ENCODE data around the gene HACD2.

Gene HACD2

DNA sequence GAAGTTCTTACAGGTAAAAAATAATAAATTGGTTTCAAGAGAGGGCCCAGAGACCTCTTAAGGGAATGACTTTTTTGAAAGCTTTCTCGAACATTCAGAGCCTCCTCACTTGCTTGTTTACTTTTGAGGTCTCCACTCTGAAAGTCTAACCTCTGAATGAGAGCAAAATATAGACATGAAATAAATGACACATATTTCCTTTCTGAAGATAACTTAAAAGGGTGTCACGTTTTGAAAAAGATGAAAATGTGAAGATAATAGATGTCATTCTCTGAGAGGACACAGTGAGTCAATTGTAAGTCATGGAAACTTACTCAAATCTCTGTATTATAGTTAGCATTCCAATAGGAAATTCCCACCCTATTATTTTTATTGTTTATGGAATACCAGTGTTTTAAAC is 44.6 kb downstream of the HACD2 start:
- no peak overlapping the region for H3K4me3 ChIP-seq (ENCODE audit: low read depth, low read length)
- TF ChIP-seq, protein P1, sequence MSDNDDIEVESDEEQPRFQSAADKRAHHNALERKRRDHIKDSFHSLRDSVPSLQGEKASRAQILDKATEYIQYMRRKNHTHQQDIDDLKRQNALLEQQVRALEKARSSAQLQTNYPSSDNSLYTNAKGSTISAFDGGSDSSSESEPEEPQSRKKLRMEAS (IDR thresholded peaks at IDR 0.05; ENCODE audit: low read depth, low read length) = no peak
- TF ChIP-seq MYC (IDR thresholded peaks at IDR 0.05; ENCODE audit: low read depth, low read length) = no peak
- TF ChIP-seq POLR2A (IDR thresholded peaks at IDR 0.05; ENCODE audit: extremely low read depth, insufficient read length) = no peak
- TF ChIP-seq, protein P2, sequence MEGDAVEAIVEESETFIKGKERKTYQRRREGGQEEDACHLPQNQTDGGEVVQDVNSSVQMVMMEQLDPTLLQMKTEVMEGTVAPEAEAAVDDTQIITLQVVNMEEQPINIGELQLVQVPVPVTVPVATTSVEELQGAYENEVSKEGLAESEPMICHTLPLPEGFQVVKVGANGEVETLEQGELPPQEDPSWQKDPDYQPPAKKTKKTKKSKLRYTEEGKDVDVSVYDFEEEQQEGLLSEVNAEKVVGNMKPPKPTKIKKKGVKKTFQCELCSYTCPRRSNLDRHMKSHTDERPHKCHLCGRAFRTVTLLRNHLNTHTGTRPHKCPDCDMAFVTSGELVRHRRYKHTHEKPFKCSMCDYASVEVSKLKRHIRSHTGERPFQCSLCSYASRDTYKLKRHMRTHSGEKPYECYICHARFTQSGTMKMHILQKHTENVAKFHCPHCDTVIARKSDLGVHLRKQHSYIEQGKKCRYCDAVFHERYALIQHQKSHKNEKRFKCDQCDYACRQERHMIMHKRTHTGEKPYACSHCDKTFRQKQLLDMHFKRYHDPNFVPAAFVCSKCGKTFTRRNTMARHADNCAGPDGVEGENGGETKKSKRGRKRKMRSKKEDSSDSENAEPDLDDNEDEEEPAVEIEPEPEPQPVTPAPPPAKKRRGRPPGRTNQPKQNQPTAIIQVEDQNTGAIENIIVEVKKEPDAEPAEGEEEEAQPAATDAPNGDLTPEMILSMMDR (IDR thresholded peaks at IDR 0.05; ENCODE audit: low read depth, low read length) = no peak
- DNase-seq (ENCODE audit: low read depth) = no peak

DNA sequence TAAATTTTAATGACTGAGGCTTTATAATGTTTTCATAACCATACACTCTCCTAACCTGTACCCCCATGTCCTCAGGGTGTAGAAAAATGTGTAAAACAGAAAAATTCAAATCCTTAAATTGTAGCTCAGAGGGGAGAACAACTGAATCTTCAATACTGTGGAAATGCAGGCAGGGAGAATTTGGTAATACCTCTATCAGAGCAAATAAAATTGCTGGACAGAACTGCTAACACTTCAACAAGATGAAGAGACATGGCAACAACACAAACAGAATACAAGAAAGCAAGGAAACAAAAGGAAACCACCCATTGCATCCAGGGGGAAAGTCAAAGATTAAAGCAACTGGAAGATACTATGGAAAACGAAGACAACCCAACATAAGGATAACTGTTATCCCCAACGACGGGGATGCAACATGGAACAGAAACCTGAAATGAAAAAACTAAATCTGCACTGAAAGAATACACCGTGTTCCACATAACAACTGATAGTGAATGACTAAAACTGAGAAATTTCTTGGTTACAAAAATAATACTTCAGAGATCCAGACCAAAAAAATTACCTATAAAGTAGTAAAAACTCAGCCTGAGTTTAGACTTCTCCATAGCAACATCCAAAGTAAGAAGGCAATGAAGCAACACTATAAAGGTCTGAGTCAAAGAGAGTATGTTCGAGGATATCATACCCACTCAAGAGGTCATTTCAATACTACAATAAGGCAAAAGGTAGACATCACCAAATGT is 48.5 kb downstream of the HACD2 start:
- H3K4me3 ChIP-seq (ENCODE audit: low read depth, low read length) = no peak overlapping the region
- no peak for DNase-seq (ENCODE audit: low read depth)
- TF ChIP-seq, protein P2 (IDR thresholded peaks at IDR 0.05; ENCODE audit: low read depth, low read length) = no peak
- TF ChIP-seq, protein P1 (IDR thresholded peaks at IDR 0.05; ENCODE audit: low read depth, low read length) = no peak
- TF ChIP-seq POLR2A (IDR thresholded peaks at IDR 0.05; ENCODE audit: extremely low read depth, insufficient read length) (no peak), MYC (IDR thresholded peaks at IDR 0.05; ENCODE audit: low read depth, low read length) (no peak)

DNA sequence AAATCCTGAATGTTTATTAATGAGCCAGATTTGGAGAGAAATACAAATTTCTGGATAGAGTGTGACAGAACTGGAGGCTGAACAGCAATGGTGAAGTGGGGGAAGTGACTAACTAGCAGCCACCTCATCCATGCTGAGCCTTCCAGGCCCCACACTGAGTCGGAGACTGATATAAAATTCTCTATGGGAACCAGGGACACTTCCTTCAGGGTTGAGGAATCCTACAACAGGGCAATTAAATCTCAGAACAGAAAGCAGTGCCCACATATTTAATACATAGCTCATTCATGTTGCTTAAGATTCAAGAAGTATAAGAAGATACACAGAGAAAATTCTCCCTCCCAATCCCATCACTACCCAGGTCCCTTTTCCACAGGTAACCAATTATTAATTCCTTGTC is 49.3 kb downstream of the HACD2 start:
- DNase-seq (ENCODE audit: low read depth) = no peak
- TF ChIP-seq, protein P2 (IDR thresholded peaks at IDR 0.05; ENCODE audit: low read depth, low read length) = no peak

DNA sequence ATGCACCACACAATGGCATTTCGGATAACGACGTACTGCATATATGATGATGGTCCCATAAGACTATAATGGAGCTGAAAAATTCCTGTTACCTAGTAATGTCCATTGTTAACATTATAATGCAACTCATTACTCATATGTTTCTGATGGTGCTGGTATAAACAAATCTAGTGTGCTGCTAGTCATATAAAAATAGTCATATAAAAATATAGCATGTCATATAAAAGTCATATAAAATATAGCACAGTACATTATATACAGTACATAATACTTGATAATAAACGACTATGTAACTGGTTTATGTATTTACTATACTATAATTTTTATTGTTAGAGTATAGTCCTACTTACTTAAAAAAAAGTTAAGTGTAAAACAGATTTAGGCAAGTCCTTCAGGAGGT is 50.6 kb downstream of the HACD2 start:
- TF ChIP-seq, protein P1 (IDR thresholded peaks at IDR 0.05; ENCODE audit: low read depth, low read length) = no peak
- TF ChIP-seq MYC (IDR thresholded peaks at IDR 0.05; ENCODE audit: low read depth, low read length) = no peak
- no peak for TF ChIP-seq POLR2A (IDR thresholded peaks at IDR 0.05; ENCODE audit: extremely low read depth, insufficient read length)
- TF ChIP-seq, protein P2 (IDR thresholded peaks at IDR 0.05; ENCODE audit: low read depth, low read length) = no peak
- H3K4me3 ChIP-seq (ENCODE audit: low read depth, low read length) = no peak overlapping the region
- no peak for DNase-seq (ENCODE audit: low read depth)

More for the DNA sequence above, 49.3 kb downstream of the HACD2 start:
- H3K4me3 ChIP-seq (ENCODE audit: low read depth, low read length) = no peak overlapping the region

DNA sequence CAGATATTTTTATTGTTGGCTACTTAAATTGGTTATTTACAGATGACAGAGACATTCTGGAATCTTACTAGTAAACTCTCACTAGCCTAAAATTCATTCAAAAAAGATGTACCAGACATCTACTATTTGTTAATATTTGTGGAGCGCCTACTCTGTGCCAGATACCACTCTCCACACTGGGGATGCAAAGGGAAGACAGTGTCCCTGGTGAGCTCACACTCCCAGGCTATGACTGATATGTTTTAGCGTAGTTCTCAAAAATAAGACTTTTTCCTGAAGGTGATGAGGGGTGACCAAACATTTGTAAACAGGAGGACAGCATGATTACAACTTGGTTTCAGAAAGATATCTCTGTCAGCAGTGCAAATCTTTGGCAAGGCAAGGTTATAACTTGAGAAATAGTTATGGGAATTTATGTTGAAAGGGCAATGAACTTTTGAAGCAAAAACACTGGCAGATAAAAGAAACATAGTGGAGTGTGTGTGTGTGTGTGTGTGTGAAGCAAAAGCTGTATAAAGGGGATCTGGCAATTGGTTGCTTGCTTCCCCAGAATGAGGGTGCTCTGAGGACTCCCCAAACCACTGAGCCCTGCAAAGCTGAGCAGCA is 51.2 kb downstream of the HACD2 start:
- TF ChIP-seq POLR2A (IDR thresholded peaks at IDR 0.05; ENCODE audit: extremely low read depth, insufficient read length) (no peak), MYC (IDR thresholded peaks at IDR 0.05; ENCODE audit: low read depth, low read length) (no peak)
- TF ChIP-seq, protein P1 (IDR thresholded peaks at IDR 0.05; ENCODE audit: low read depth, low read length) = no peak
- TF ChIP-seq, protein P2 (IDR thresholded peaks at IDR 0.05; ENCODE audit: low read depth, low read length) = no peak
- no peak overlapping the region for H3K4me3 ChIP-seq (ENCODE audit: low read depth, low read length)
- no peak for DNase-seq (ENCODE audit: low read depth)
